Measurements from ENCODE around the gene FGA. TPM values are rescaled to one million over a fixed set of nuclear protein-coding genes. Genes with fewer than 3 reads are reported as not detected.
"Not testable (repeated sequence)": the region's sequence is repeated elsewhere in the genome, so short reads cannot be mapped to it uniquely, and the experiment has no call there.

FGA gene
- polyA plus RNA-seq, 12 donors, result 0.10 to 25.5 (median 0.41) TPM; not detected in 3

GRCh38 chr4:154608361-154609252 lies 18.1 kb upstream of the FGA start:
- DNase-seq, result no peak

- no peak for DNase-seq
Measured at GRCh38 chr4:154606728-154607723, 16.5 kb upstream of the FGA start.

- no peak for DNase-seq
Measured at GRCh38 chr4:154604696-154605200, 14.2 kb upstream of the FGA start.

- DNase-seq, result no peak
Measured at GRCh38 chr4:154603033-154603943, 12.7 kb upstream of the FGA start.

GRCh38 chr4:154602404-154603020 lies 12.0 kb upstream of the FGA start:
- no peak for DNase-seq

- DNase-seq, result no peak
Measured at GRCh38 chr4:154597798-154598774, 7.5 kb upstream of the FGA start.

- DNase-seq, result not testable (repeated sequence)
Measured at GRCh38 chr4:154597281-154597680, 6.7 kb upstream of the FGA start.

GRCh38 chr4:154595807-154596206 lies 5.3 kb upstream of the FGA start:
- no peak for DNase-seq

- not testable (repeated sequence) for DNase-seq
Measured at GRCh38 chr4:154594343-154594742, 3.8 kb upstream of the FGA start.

GRCh38 chr4:154593868-154594267 lies 3.3 kb upstream of the FGA start:
- no peak for DNase-seq

- DNase-seq, result no peak
Measured at GRCh38 chr4:154591890-154592289, 1.3 kb upstream of the FGA start.

GRCh38 chr4:154589296-154590197 lies 995 bp downstream of the FGA start:
- DNase-seq, result no peak

- no peak for DNase-seq
Measured at GRCh38 chr4:154588198-154588597, 2.3 kb downstream of the FGA start.

- no peak for DNase-seq
Measured at GRCh38 chr4:154586296-154587033, 4.1 kb downstream of the FGA start.

- no peak for DNase-seq
Measured at GRCh38 chr4:154585369-154586018, 5.0 kb downstream of the FGA start.

- DNase-seq, result no peak
Measured at GRCh38 chr4:154584259-154584658, 6.3 kb downstream of the FGA start.

- no peak for DNase-seq
Measured at GRCh38 chr4:154583677-154584076, 6.9 kb downstream of the FGA start.

All from muscle of arm (tissue), 12 donors.